ENCODE measurements around the gene HEMGN.

Gene HEMGN

DNA sequence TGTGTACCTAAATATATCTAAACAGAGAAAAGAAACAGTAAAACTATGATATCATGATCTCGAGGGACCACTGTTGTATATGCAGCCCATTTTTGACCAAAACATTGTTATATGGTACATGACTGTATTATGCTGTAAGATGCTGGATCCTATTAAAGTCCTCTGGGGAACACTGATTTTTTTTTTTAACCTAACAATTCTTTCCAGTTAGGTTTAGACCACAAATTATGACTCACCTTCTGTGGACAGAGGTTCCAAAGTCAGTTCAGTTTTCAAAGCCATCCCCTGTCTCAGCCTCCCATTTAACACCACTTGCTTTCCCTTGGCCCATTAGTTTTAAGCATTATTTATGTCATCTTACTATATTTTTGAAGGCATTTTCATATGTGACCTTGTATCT, 42.8 kb downstream of the HEMGN start:
- TF ChIP-seq, protein P1, sequence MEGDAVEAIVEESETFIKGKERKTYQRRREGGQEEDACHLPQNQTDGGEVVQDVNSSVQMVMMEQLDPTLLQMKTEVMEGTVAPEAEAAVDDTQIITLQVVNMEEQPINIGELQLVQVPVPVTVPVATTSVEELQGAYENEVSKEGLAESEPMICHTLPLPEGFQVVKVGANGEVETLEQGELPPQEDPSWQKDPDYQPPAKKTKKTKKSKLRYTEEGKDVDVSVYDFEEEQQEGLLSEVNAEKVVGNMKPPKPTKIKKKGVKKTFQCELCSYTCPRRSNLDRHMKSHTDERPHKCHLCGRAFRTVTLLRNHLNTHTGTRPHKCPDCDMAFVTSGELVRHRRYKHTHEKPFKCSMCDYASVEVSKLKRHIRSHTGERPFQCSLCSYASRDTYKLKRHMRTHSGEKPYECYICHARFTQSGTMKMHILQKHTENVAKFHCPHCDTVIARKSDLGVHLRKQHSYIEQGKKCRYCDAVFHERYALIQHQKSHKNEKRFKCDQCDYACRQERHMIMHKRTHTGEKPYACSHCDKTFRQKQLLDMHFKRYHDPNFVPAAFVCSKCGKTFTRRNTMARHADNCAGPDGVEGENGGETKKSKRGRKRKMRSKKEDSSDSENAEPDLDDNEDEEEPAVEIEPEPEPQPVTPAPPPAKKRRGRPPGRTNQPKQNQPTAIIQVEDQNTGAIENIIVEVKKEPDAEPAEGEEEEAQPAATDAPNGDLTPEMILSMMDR (IDR thresholded peaks at IDR 0.05; ENCODE audit: low read depth, low read length, missing control alignments), result no peak

DNA sequence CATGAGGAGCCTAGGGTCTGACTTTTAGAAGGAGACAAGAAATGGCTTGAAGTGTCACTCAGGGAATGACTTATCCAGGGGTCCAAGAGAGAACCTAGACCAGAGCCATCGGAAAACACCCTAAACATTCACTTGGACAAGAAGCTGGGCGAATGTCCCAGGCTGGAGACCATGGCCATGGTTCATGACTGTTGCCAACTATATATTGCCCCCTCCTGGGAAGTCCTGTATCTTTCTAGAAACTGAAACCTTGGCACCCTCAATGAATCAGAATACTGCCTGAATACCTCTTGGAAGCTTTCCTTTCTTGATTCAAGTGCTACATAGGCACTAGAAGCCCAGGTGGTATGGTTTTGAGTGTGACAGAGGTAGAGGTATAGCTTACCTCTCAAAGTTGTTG, 45.6 kb downstream of the HEMGN start:
- DNase-seq (ENCODE audit: low read depth), result no peak
- TF ChIP-seq, protein P1 (IDR thresholded peaks at IDR 0.05; ENCODE audit: low read depth, low read length, missing control alignments), result no peak
- no peak overlapping the region for H3K4me3 ChIP-seq (ENCODE audit: low read depth, low read length)

More for the DNA sequence above, 42.8 kb downstream of the HEMGN start:
- no peak overlapping the region for H3K4me3 ChIP-seq (ENCODE audit: low read depth, low read length)
- no peak for DNase-seq (ENCODE audit: low read depth)

DNA sequence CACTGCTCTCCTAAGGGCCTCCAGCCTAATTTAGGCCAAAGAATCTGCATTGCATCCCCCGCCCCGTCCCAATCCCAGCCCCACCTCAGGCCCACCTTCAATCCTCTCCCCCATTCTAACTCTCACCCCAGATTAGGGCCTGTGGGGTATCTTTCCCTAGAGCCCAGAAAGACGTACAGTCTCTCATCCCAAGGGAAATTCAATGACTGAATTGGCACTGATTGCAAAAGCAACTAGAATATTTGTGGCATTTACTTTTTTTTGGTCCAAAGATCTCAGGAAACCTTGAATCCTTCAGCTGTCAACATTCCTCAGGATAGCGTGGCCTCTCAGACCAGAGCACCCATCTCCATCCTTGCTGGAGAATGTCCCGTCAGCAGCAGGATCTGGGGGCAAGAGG, 46.2 kb downstream of the HEMGN start:
- DNase-seq (ENCODE audit: low read depth), result no peak
- TF ChIP-seq, protein P1 (IDR thresholded peaks at IDR 0.05; ENCODE audit: low read depth, low read length, missing control alignments), result no peak
- no peak overlapping the region for H3K4me3 ChIP-seq (ENCODE audit: low read depth, low read length)

DNA sequence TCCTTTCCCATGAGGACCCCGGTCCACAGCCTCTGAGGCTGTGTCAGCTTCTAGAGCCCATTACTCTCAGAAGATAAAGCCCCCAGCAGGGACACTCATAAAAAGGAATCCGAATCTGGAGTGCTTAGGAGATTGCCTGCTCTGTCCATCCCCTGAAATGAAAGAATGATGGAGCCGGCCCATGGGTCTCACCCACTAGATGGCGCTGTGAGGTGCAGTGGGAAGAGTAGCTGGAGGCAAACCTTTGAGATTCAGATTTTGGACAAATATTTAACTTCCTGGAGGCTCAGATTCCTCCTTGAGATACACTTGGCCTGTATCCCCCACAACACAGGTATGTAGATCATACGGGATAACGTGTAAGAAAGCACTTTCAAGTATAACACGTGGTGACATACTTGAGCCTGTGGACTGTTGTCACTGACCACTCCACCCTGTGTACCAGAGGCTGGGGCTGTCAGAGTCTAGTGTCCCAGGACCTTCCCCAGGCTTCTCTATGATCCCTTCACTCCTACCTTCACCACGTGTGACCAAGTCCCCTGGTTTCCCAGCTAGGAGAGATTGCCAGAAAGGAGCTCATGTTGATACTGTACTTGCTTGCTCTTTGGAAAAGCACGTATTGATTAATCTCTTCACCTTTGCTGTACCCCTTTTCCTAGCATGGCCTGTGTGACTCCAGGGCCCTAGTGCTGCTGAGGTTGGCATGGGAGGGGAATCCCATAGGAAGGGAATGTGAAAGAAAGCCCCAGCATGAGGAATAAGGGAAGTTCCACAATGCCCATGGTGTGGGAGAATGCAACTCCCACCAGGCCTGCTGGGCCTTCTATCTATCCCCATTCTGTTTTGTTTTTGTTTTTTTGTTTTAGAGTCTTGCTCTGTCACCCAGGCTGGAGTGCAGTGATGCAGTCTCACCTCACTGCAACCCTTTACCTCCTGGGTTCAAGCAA, 47.8 kb downstream of the HEMGN start:
- TF ChIP-seq, protein P1 (IDR thresholded peaks at IDR 0.05; ENCODE audit: low read depth, low read length, missing control alignments), result peak; percentile 85
- no peak for DNase-seq (ENCODE audit: low read depth)
- H3K4me3 ChIP-seq (ENCODE audit: low read depth, low read length), result no peak overlapping the region

- no peak overlapping the region for H3K4me3 ChIP-seq (ENCODE audit: low read depth, low read length)
- no peak for DNase-seq (ENCODE audit: low read depth)
- TF ChIP-seq, protein P1 (IDR thresholded peaks at IDR 0.05; ENCODE audit: low read depth, low read length, missing control alignments), result no peak
Observed at GRCh38 chr9:97880336-97880735, 57.6 kb downstream of the HEMGN start.

Data from GM12864 (cell line).